Measurements from ENCODE around the gene SNX25.
"Not testable (repeated sequence)": the region's sequence is repeated elsewhere in the genome, so short reads cannot be mapped to it uniquely, and the experiment has no call there.

The SNX25 gene

GRCh38 chr4:185351691-185352090 is 142.3 kb downstream of the SNX25 start:
- no peak for DNase-seq

- no peak for DNase-seq
Measured at GRCh38 chr4:185352202-185352601, 142.8 kb downstream of the SNX25 start.

GRCh38 chr4:185352741-185353140 is 143.3 kb downstream of the SNX25 start:
- no peak for DNase-seq

GRCh38 chr4:185357211-185357610 is 147.8 kb downstream of the SNX25 start:
- DNase-seq, result no peak

GRCh38 chr4:185357733-185358440 is 148.5 kb downstream of the SNX25 start:
- DNase-seq, result no peak

- no peak for DNase-seq
Measured at GRCh38 chr4:185358514-185358913, 149.1 kb downstream of the SNX25 start.

GRCh38 chr4:185358959-185359358 is 149.6 kb downstream of the SNX25 start:
- DNase-seq, result no peak

- DNase-seq, result no peak
Measured at GRCh38 chr4:185359767-185360446, 150.5 kb downstream of the SNX25 start.

- no peak for DNase-seq
Measured at GRCh38 chr4:185361872-185362271, 152.5 kb downstream of the SNX25 start.

GRCh38 chr4:185362570-185362969 is 153.2 kb downstream of the SNX25 start:
- DNase-seq, result not testable (repeated sequence)

- DNase-seq, result no peak
Measured at GRCh38 chr4:185363251-185363650, 153.9 kb downstream of the SNX25 start.

- DNase-seq, result no peak
Measured at GRCh38 chr4:185364886-185365285, 155.5 kb downstream of the SNX25 start.

GRCh38 chr4:185369731-185370130 is 160.3 kb downstream of the SNX25 start:
- DNase-seq, result no peak

- no peak for DNase-seq
Measured at GRCh38 chr4:185370268-185370949, 161.0 kb downstream of the SNX25 start.

- DNase-seq, result no peak
Measured at GRCh38 chr4:185371702-185372101, 162.3 kb downstream of the SNX25 start.

GRCh38 chr4:185374027-185374426 is 164.6 kb downstream of the SNX25 start:
- DNase-seq, result no peak

- no peak for DNase-seq
Measured at GRCh38 chr4:185374573-185374972, 165.2 kb downstream of the SNX25 start.

GRCh38 chr4:185378264-185378663 is 168.9 kb downstream of the SNX25 start:
- DNase-seq, result no peak

- no peak for DNase-seq
Measured at GRCh38 chr4:185379326-185380295, 170.2 kb downstream of the SNX25 start.

GRCh38 chr4:185380320-185380719 is 170.9 kb downstream of the SNX25 start:
- no peak for DNase-seq

GRCh38 chr4:185381288-185382196 is 172.1 kb downstream of the SNX25 start:
- DNase-seq, result no peak

- DNase-seq, result no peak
Measured at GRCh38 chr4:185382754-185383153, 173.4 kb downstream of the SNX25 start.

Measured in suppressor macrophage treated with lipopolysaccharide for 1 hour (primary cell).